GM21381 (cell line): Measurements from ENCODE around the gene ACVRL1.
"Not testable (repeated sequence)": the region's sequence is repeated elsewhere in the genome, so short reads cannot be mapped to it uniquely, and the experiment has no call there.

Experiments used
- ATAC-seq: cut with Tn5 transposase; IDR thresholded peaks from one replicate; pipeline ENCODE4 v1.9.1; 2021; ENCODE audit warnings: mild to moderate bottlenecking, moderate library complexity; ENCODE audit not compliant: unreplicated experiment

Gene ACVRL1

DNA sequence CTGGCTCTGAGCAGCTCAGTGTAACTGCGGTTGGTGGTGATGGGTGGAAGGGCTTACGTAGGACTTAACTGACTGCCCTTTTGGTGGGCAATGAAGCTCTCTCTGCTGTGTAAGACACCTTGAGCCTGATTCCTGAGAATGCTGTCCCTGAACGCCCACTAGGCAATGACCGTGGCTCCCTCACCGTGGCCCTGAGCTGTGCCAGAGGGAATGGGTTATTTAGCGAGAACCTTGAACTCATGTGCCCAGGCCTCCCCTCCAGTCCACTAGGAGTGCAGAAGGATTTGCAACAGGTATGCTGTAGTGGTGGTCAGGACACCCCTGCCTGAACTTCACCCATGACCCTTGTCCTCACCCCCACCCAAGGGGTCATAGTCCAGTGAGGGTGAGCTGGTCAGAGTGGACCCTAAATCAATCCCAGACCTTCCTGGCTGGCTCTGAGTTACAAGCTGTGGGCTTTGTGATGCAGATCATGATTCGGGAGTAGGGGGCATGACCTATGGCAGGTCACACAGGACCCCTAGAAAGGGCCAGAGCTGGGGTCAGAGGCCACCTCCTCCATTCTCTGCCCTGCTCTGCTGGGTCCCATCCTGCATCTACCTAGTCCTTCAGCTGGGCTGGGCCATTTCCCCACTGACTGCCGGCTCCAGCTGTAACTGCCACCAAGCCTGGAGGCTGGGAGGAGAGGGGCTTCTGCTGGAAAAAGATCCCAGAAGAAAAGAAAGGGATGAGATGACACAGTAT lies 33.9 kb upstream of the ACVRL1 start:
- no peak for ATAC-seq

DNA sequence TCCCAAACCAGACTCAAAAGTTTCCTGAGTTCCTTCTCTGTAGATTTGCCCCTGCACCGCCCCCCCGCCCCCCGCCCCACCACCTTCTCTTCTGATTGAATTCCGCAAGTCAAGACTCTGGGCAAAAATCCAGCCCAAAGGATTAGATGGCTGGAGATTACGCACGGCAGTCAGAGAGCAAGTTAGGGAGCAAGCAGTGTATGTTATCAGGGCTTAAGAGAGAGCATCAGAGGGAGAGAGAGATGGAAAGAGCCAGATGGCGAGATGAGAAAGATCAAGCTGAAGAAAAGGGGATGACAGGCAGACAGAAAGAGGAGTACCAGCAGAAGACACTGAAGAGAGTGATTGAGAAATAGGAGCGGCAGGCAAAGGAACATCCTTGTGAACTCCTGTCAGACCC lies 33.3 kb upstream of the ACVRL1 start:
- ATAC-seq, result no peak

DNA sequence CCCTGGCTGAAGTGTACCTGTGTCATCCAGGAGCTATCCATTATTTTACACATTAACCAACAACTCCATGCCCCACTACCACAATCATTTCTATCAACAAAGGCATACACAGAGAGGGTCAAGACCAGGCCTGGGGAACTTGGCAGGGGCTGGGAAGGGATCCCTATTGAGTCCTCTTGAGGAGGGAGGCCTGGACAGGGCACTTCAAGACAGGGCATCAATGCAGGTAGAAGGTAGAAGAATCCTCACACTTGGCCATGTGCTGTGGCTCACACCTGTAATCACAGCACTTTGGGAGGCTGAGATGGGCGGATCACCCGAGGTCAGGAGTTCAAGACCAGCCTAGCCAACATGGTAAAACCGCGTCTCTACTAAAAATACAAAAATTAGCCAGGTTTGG lies 32.8 kb upstream of the ACVRL1 start:
- ATAC-seq, result no peak

DNA sequence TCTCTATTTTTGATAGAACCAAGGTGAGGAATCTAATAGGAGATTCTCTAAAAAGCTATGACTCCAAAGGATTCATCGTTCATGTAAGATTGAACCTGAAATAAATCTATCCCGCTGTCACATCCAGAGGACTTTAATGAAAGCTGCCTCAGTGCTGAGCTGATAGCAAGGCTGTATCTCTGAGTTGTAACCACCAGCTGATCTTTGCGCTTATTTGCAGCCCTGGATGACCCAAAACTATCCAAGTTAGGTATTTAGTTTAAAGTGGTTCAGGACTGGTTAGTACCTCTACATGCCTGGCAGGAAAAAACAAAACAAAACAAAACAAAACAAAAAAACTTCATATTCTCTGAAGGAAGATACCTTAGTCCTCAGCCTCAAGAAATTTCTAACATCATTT lies 28.2 kb upstream of the ACVRL1 start:
- ATAC-seq, result no peak

DNA sequence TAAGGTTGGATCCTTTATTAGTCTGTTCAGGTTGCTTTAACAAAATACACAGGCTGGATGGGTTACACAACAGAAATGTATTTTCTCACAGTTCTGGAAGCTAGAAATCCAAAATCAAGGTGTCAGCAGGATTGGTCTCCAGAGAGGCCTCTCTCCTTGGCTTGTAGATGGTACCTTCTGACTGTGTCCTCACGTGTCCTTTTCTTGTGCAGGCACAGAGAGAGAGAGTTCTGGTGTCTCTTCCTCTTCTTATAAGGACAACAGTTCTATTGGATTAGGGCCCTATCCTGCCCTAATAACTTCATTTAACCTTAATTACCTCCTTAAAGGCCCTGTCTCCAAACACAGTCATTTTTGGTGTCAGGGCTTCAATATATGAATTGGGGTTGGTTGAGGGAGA lies 24.0 kb upstream of the ACVRL1 start:
- ATAC-seq, result no peak

DNA sequence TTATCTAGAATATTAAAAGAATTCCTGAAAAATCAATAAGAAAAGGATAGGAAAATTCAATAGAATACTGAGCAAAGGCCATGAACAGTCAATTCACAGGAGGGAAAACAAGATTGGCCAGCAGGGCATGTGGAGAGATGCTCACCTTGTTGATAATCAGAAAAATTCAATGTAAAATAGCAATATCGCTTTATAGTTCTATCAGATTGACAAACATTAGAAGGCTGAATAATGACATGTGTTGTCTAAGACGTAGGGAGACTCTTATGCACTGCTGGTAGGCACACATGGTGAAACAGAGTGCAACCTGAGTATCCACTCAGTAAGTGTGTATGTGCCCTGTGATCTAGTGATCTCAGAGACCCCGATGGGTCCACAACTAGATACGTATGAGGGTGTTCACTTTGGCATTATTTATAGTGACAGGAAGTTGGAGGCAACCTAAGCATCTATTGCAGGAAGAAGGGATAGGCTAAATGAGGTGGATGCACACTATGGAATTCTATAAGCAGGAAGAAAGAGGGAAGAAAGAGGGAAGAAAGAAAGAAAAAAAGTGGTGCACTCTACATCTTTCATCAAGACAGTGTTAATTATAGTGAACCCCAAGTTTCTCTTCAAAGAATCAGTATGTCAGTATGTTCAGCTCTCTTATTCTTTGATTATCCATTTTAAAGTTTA lies 23.2 kb upstream of the ACVRL1 start:
- ATAC-seq, result no peak

DNA sequence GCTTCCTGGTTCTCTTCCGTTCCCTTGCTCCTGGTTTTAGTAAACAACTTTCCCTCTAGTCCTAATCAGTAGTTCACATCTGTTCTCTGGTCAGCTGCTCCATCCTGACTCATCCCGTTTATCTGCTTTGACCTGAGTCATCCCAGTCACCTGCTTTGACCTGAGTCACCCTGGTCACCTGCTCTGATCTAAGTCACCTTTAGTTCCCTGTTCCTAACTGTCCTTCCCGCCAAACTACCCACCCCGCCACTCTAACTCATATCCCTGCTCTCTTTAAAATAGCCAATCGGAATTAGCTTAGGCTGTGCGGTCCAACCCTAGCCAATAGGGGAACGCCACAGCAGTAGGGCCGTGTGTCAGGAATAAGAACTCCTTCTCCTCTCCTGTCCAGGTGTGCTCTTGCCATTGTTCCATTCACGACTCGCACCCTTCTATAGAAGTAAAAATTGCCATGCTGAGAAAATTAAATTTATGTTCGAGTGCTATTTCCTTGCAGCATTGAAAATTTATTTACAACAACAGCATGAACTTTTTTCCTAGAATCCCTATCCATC lies 22.6 kb upstream of the ACVRL1 start:
- ATAC-seq, result no peak

DNA sequence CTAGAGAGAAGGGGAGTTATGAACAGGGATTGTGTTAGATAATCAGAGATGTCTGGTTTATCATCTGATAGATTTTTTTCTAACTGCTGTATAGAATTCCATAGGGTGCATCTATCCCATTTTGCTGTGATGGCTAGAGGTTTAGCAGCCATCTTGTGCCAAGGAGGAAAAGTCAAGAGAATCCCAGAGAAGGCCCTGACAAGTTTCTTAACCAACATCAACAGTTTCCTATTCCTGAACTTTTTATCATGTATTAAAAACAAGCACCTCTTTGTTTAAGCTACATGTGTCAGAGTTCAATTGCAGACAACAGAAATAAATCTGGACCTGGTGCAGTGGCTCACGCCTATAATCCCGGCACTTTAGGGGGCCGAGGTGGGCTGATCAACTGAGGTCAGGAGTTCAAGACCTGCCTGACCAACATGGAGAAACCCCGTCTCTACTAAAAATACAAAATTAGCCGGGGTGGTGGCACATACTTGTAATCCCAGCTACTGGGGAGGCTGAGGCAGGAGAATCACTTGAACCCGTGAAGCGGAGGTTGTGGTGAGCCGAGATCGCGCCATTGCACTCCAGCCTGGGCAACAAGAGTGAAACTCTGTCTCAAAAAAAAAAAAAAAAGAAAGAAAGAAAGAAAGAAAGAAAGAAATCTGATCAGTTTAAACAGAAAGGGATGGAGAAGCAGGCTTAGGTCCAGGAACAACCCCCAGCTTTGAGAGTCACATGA lies 21.8 kb upstream of the ACVRL1 start:
- ATAC-seq, result not testable (repeated sequence)

DNA sequence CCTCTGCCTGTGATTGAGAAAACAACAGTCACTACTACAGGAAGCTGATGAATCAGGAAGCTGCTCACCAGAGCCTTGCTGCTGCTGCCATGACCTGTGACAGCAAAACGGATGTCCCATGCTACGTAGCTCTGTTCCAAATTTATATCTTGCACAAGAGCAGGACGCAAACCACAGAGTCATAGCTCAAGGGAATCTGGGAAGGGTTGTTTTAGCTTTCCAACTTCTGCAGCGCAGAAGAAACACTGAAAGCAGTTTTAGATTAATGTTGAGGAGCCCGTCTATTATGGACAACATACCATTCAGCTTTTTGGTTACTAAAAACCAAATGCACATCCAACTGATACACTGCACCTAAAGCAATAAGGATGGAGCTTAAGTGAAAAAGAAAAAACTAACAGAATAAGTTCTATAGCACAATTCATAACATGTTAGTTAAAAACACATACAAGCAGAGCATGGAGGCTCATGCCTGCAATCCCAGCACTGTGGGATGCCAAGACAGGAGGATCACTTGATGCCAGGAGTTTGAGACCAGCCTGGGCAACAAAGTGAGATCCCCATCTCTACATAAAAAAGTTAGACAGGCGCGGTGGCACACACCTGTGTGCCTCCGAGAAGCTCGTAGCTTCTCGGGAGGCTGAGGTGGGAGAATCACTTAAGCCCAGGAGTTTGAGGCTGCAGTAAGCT lies 21.1 kb upstream of the ACVRL1 start:
- ATAC-seq, result no peak

DNA sequence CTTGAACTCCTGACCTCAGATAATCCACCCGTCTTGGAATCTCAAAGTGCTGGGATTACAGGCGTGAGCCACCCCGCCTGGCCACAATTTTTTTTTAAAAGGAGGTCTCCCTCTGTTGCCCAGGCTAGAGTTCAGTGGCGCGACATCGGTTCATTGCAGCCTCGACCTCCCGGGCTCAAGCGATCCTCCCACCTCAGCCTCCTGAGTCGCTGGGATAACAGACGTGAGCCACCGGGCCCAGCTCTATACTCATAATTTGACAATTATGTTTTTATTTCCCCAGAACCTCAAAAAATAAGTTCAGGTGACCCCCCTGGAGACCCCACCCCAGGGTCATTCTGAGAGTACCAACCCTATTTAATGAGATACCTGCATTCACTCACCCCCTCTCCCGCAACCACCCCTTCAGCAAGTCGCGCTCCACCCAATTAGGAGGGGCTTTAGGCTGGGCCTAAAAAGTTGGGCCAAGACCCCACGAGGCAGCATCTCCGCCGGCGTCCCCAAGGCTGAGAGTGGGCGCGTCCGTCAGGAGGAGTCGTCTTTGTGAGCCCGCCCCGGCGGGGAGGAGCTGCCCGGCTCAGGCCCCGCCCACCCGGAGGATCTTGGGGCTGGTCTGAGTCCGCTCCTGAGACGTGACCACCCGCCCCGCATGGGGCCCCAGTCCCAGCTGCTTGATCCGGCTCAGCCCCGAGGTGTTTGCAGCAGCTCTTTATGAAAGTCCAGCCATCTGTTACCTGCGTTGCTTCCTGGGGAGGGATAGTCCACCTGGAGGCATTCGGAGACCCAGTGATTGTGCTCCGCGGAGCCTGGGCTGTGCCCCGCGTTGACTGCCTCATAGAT lies 19.6 kb upstream of the ACVRL1 start, which contains the start of gene ANKRD33:
Gene ANKRD33 (plus strand): TSS at position 628 of the 840 bp plus-strand sequence. CDS start 84 bp downstream, at position 712.
- ATAC-seq, result no peak

DNA sequence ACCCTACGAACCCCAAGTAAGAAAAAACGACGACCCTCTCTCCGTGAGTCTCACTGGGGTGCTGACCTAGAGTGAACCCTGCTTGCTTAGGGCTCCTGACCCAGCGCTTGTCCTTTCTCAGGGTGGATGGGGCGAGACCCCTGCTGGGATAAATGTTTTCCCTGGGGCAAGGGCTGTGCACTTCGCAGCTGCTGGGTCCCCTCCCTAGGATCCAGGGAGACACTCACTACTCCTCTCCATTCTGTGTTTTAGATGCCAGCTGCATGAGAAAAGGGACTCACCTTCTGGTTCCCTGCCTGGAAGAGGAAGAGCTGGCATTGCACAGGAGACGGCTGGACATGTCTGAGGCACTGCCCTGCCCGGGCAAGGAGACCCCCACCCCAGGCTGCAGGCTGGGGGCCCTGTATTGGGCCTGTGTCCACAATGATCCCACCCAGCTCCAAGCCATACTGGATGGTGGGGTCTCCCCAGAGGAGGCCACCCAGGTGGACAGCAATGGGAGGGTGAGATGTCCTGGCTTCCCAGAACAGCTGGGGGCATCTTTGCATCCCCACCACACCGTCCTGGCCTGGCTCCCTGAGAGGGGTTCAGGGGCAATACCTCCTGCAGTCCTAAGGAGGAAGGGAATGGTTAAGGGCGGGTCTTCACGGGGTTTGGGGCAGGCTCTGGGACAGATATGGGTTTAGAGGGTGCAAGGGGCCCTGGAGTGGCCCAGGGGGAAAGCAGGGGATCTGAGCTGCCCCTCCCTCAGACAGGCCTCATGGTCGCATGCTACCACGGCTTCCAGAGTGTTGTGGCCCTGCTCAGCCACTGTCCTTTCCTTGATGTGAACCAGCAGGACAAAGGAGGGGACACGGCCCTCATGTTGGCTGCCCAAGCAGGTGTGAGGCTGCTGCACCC lies 18.7 kb upstream of the ACVRL1 start:
- no peak for ATAC-seq

DNA sequence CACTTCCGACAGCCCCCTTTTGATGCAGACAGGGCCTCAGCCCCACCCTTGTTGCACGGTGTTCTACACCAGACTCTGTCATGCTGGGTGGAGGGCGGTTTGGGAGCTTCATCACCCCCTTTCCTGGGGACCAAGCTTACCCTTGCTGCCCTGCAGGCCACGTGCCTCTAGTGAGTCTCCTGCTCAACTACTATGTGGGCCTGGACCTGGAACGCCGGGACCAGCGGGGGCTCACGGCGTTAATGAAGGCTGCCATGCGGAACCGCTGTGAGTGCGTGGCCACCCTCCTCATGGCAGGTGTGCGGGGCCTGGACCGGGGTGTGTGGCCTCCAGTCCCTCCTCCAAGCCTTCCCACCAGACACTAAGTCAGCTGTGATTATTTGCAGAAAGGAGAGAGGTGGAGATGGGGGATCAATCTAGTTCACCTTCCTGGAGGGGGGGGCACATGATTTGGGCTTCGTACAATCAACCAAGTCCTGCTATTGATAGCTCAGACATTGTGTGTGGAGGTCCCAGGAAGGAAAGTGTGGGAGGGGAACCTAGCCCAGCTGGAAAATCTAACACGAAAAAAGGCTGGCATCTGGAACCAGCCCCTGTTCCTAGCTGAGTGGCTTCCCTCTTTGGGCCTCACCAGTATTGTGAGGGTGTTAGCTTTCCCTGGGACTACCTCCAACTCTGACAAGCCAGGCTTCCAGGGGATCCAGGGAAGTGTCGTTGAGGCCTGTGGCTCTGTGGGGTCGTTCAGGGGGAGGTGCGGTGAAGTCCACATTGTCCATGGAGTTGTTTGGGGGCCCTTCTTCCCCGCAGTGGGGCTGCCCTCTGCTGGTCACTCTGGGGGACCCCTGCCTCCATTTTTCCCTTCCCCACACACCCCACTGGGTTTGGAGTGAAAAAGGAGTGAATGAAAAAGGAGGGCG lies 17.8 kb upstream of the ACVRL1 start:
- ATAC-seq, result no peak

DNA sequence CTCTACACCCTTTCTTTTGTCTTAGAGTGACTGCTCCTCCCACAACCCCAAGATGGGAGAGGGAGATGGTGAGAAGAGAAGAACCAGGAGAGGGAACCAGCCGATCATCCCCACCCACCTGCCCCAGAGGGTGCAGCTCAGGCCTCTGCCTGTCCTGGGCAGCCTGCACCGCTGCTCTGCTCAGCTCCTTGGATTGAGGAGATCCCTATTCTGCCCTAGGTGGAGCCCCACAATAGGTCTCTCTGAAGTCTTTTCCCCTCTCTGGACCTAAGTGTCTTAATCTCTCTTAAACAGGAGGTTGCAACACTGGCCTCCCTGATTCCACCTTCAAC lies 17.2 kb upstream of the ACVRL1 start:
- ATAC-seq, result no peak

DNA sequence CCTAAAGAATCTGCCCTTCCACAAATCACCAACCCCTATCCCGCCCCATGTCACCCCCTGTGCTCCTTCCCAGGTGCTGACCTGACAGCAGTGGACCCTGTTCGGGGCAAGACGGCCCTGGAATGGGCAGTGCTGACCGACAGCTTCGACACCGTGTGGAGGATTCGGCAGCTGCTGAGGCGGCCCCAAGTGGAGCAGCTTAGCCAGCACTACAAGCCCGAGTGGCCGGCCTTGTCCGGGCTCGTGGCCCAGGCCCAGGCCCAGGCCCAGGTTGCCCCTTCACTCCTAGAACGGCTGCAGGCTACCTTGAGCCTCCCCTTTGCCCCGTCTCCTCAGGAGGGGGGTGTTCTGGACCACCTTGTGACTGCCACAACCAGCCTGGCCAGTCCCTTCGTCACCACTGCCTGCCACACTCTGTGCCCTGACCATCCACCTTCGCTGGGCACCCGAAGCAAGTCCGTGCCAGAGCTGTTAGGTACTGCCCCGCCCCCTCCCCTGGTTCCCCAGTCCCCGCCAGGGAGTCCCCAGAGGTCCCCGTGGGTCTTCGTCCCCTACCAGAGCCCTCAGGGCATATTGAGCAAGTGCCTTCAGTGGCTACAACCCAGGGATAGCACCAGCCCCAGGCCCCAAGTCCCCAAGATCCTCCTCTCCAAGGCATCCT lies 16.7 kb upstream of the ACVRL1 start:
- no peak for ATAC-seq

DNA sequence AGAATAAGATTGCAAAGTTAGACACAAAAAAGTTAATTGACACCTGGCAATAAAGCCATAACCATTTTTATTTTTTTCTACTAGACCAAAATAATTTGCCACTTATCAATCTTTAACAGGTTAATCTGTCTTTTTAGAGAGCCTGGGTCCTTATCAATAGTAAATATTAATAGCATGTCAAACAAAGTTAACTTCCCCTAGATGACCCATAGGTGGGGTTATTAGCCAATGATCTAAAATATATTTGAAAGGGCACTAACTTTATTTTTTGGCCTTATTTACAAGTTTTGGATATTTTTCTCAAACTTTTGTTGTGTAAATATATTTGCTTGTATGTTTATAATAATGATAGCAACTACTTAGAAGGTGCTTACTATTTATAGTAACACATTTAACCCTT lies 15.5 kb upstream of the ACVRL1 start:
- ATAC-seq, result no peak

DNA sequence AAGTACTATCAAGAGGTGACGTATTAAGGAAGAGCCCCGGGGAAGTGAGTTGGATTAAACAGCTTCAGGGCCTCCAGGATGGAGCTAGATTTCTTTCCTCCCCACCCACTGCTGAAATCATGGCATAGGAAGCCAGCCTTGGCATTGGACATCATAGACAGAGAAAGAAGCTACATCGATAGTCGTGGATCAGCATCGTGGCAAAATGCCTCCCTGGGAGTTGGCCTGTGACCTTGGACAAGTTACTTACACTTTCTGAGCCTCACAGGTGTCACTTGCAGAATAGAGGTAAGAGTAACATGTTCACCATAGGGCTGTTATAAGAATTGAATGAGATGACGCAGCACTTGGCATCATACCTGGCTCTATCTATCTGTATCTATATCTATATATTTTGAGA lies 13.5 kb upstream of the ACVRL1 start:
- no peak for ATAC-seq

DNA sequence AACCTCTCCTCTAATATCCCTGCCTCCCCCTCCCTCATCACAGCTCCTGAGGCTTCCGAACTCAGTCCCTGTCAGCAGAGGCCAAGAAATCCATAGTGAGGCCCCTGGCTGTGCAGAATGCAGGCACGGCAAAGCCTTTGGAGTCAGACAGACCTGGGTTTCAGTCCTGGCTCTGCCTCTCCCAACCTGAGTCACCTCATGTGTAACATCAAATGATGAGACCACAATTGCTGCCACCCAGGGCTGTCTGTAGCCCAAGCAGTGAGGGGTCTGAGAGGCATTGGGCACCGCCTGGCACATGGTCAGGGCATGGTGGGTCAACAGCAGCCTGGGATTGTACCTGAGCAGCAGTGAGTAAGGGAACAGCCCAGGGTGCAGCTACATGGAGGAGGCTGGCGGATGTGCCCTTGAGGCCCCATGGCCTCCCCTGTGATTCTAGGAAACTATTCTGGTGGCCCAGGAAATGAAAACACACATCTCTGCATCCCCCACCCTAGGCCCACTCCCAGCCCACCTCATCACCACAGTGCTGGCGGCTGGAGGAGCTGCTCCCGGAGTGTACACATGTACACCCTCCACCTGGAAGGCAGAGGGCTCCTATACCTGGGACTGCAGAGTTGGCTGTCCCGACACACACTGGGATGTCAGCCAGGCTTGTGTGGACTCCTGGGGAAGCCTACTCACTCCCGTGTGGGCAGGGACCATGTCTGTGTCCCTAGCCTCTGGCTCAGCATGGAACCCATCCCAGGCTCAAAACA lies 11.7 kb upstream of the ACVRL1 start:
- ATAC-seq, result no peak
